IMR-90 (cell line): ENCODE data around the gene PNMA8B. TPM values are rescaled to one million over a fixed set of nuclear protein-coding genes. Genes with fewer than 3 reads are reported as not detected.

Experiments used
- ATAC-seq: fragments of 200-7000 bp; cut with Tn5 transposase; 2 replicates; pipeline ENCODE4 v1.9.1; 2020; ENCODE audit warnings: low read depth, mild to moderate bottlenecking, moderate library complexity
- BruUV-seq: library from RNA; stranded (reverse); fragments of 400-500 nt; replicated peaks from 2 replicates; lab custom pipeline; 2021; lab: Mats Ljungman, UMichigan
- CTCF ChIA-PET: fragments of 300-600 bp; formaldehyde crosslinking; extraction: SDS; loops from one replicate; lab custom pipeline; 2021; ENCODE audit warnings: antibody characterized with exemption; lab: Yijun Ruan, JAX
- POLR2A ChIA-PET: fragments of 300-600 bp; sonication (Branson Sonifier 250); formaldehyde crosslinking; loops from one replicate; lab custom pipeline; 2022; ENCODE audit warnings: antibody characterized with exemption; ENCODE audit not compliant: unreplicated experiment; lab: Charles Lee
- DNase-seq: peaks from one replicate; pipeline ENCODE4 v3.0.0; 2013
- H2AFZ ChIP-seq: replicated peaks from 2 replicates; pipeline ENCODE3; 2013; ENCODE audit warnings: low read length, mild to moderate bottlenecking; ENCODE audit not compliant: poor library complexity
- H2AK5ac ChIP-seq: 2 replicates; pipeline ENCODE4 v1.6.1; 2013; ENCODE audit warnings: low read depth, low read length, inconsistent platforms
- H2AK9ac ChIP-seq: replicated peaks from 2 replicates; pipeline ENCODE3; 2013; ENCODE audit warnings: mild to moderate bottlenecking, low read depth, low read length, moderate library complexity; ENCODE audit not compliant: poor library complexity
- H2BK120ac ChIP-seq: 2 replicates; pipeline ENCODE4 v1.6.1; 2013; ENCODE audit warnings: low read depth, low read length, inconsistent platforms
- H2BK15ac ChIP-seq: 3 replicates; pipeline ENCODE4 v1.6.1; 2013; ENCODE audit warnings: low read depth, low read length, inconsistent platforms
- H2BK20ac ChIP-seq: 2 replicates; pipeline ENCODE4 v1.6.1; 2013; ENCODE audit warnings: low read depth, mild to moderate bottlenecking, inconsistent platforms, low read length, moderate library complexity
- H2BK5ac ChIP-seq: 2 replicates; pipeline ENCODE4 v1.6.1; 2013; ENCODE audit warnings: mild to moderate bottlenecking, low read depth, low read length, inconsistent platforms; ENCODE audit not compliant: poor library complexity, severe bottlenecking
- H3K14ac ChIP-seq: replicated peaks from 2 replicates; pipeline ENCODE4 v1.6.1; 2013; ENCODE audit warnings: low read depth, low read length, inconsistent platforms
- H3K18ac ChIP-seq: 2 replicates; pipeline ENCODE4 v1.6.1; 2013; ENCODE audit warnings: low read depth, low read length, control low read depth
- H3K23ac ChIP-seq: 2 replicates; pipeline ENCODE4 v1.6.1; 2013; ENCODE audit warnings: low read depth, low read length, inconsistent platforms
- H3K27ac ChIP-seq: 2 replicates; pipeline ENCODE4 v1.5.1; 2013; ENCODE audit warnings: mild to moderate bottlenecking, control low read depth, low read length; ENCODE audit not compliant: insufficient read depth
- H3K27me3 ChIP-seq: 2 replicates; pipeline ENCODE4 v1.6.1; 2013; ENCODE audit warnings: low read length; ENCODE audit not compliant: control insufficient read depth, insufficient read depth
- H3K36me3 ChIP-seq: 2 replicates; pipeline ENCODE4 v1.6.1; 2013; ENCODE audit warnings: low read length, mixed read lengths; ENCODE audit not compliant: control insufficient read depth, insufficient read depth
- H3K4ac ChIP-seq: 2 replicates; pipeline ENCODE4 v1.6.1; 2013; ENCODE audit warnings: low read depth, low read length, inconsistent platforms
- H3K4me1 ChIP-seq: 2 replicates; pipeline ENCODE4 v1.6.1; 2013; ENCODE audit warnings: low read length, mixed read lengths; ENCODE audit not compliant: control insufficient read depth, insufficient read depth
- H3K4me2 ChIP-seq: 2 replicates; pipeline ENCODE4 v1.6.1; 2013; ENCODE audit warnings: low read depth, mild to moderate bottlenecking, control low read depth, low read length, moderate library complexity
- H3K4me3 ChIP-seq: 2 replicates; pipeline ENCODE4 v1.5.1; 2013; ENCODE audit warnings: low read depth, mild to moderate bottlenecking, control low read depth, low read length, moderate library complexity; ENCODE audit not compliant: insufficient read depth
- H3K56ac ChIP-seq: 2 replicates; pipeline ENCODE4 v1.6.1; 2013; ENCODE audit warnings: low read length, inconsistent platforms; ENCODE audit not compliant: insufficient read depth; ENCODE audit errors: extremely low read depth
- H3K79me1 ChIP-seq, 2 experiments: 2 replicates each; pipeline ENCODE4 v1.6.1; 2013; ENCODE audit warnings: low read length in 2 of 2, inconsistent platforms in 1 of 2, low read depth in 1 of 2
- H3K9ac ChIP-seq: 2 replicates; pipeline ENCODE4 v1.6.1; 2013; ENCODE audit warnings: low read depth, low read length, control low read depth
- H3K9me1 ChIP-seq: 2 replicates; pipeline ENCODE4 v1.6.1; 2013; ENCODE audit warnings: low read length, inconsistent platforms; ENCODE audit not compliant: insufficient read depth
- H3K9me3 ChIP-seq: 2 replicates; pipeline ENCODE4 v1.6.1; 2013; ENCODE audit warnings: low read length; ENCODE audit not compliant: control insufficient read depth, insufficient read depth
- H4K20me1 ChIP-seq: 2 replicates; pipeline ENCODE4 v1.6.1; 2013; ENCODE audit warnings: low read length, inconsistent platforms; ENCODE audit not compliant: insufficient read depth
- H4K5ac ChIP-seq: 2 replicates; pipeline ENCODE4 v1.6.1; 2013; ENCODE audit warnings: mild to moderate bottlenecking, low read depth, low read length, control low read depth
- H4K8ac ChIP-seq, 2 experiments: 2 replicates each; pipeline ENCODE4 v1.6.1; 2013; ENCODE audit warnings: low read depth in 2 of 2, low read length in 2 of 2, control low read depth in 1 of 2, inconsistent platforms in 1 of 2
- H4K91ac ChIP-seq: 2 replicates; pipeline ENCODE4 v1.6.1; 2013; ENCODE audit warnings: low read depth, low read length, inconsistent platforms; ENCODE audit not compliant: insufficient read depth
- BHLHE40 ChIP-seq: fragments of 150-350 bp; IDR thresholded peaks from 2 replicates; pipeline ENCODE4 v1.6.1; 2016; ENCODE audit warnings: mild to moderate bottlenecking, low read depth, low read length
- CEBPB ChIP-seq: IDR thresholded peaks from 2 replicates; pipeline ENCODE4 v1.6.1; 2012; ENCODE audit warnings: low read depth, low read length, improper control_type of control experiment
- FOS ChIP-seq: fragments of 150-350 bp; IDR thresholded peaks from 2 replicates; pipeline ENCODE4 v1.6.1; 2016; ENCODE audit warnings: low read depth, low read length
- MAFK ChIP-seq: IDR thresholded peaks from 2 replicates; pipeline ENCODE4 v1.6.1; 2012; ENCODE audit warnings: low read depth, low read length, improper control_type of control experiment
- MAZ ChIP-seq: IDR thresholded peaks from 2 replicates; pipeline ENCODE4 v1.6.1; 2012; ENCODE audit warnings: low read depth, mild to moderate bottlenecking, low read length, improper control_type of control experiment, moderate library complexity, borderline replicate concordance
- MXI1 ChIP-seq: IDR thresholded peaks from 2 replicates; pipeline ENCODE4 v1.6.1; 2012; ENCODE audit warnings: low read depth, mild to moderate bottlenecking, low read length, moderate library complexity, borderline replicate concordance
- NFE2L2 ChIP-seq: fragments of 150-350 bp; IDR thresholded peaks from 2 replicates; pipeline ENCODE4 v1.6.1; 2016; ENCODE audit warnings: low read depth, mild to moderate bottlenecking, low read length
- POLR2A ChIP-seq: IDR thresholded peaks from 2 replicates; pipeline ENCODE4 v1.6.1; 2012; ENCODE audit warnings: mild to moderate bottlenecking, low read depth, low read length
- RAD21 ChIP-seq: IDR thresholded peaks from 2 replicates; pipeline ENCODE4 v1.6.1; 2012; ENCODE audit warnings: low read length, improper control_type of control experiment
- RCOR1 ChIP-seq: IDR thresholded peaks from 2 replicates; pipeline ENCODE4 v1.6.1; 2012; ENCODE audit warnings: mild to moderate bottlenecking, low read length, improper control_type of control experiment; ENCODE audit not compliant: insufficient replicate concordance
- RFX5 ChIP-seq: IDR thresholded peaks from 2 replicates; pipeline ENCODE4 v1.8.0; 2012; ENCODE audit warnings: low read depth, mild to moderate bottlenecking, low read length, moderate library complexity
- WGBS, 2 experiments: methylation state at CpG; one replicate each; pipeline versions ENCODE4 v1.1.5 to v1.1.7; 2013; ENCODE audit warnings: missing lambda C conversion rate in 2 of 2; ENCODE audit not compliant: insufficient read length in 1 of 2; ENCODE audit errors: extremely low coverage in 2 of 2; 5-methylcytosine and 5-hydroxymethylcytosine counted together
- dilution Hi-C: fragments of 300-500 bp; cut with HindIII; formaldehyde crosslinking; loops from one replicate; pipeline ENCODE4 v1.14.3; 2018; ENCODE audit warnings: low sequenced_read_pairs; ENCODE audit not compliant: unreplicated experiment
- in situ Hi-C: fragments of 300-500 bp; cut with MboI; formaldehyde crosslinking; loops from 3 replicates; pipeline ENCODE4 v1.14.3; 2019; ENCODE audit warnings: low sequenced_read_pairs, inconsistent platforms, mixed read lengths
- intact Hi-C: fragments of 100-400 bp; cut with micrococcal nuclease; formaldehyde crosslinking; loops from 2 replicates; pipeline ENCODE4 v1.10.0; 2022
- polyA plus RNA-seq, 3 experiments: library from polyadenylated mRNA; depleted of rRNA; stranded (reverse); fragments of >200 nt; gene quantifications; 2 replicates each; pipeline ENCODE4 v1.2.3, GENCODE V29; 2012; ENCODE audit warnings: low replicate concordance in 1 of 3
- total RNA-seq: library from RNA; depleted of rRNA; stranded (reverse); fragments of >200 nt; gene quantifications from 2 replicates; pipeline ENCODE4 v1.2.3, GENCODE V29; 2012
- TF ChIP-seq, protein P1 (sequence below): fragments of 150-350 bp; IDR thresholded peaks from 2 replicates; pipeline ENCODE4 v1.6.1; 2017; ENCODE audit warnings: mild to moderate bottlenecking, antibody characterized with exemption, low read length, low read depth
- TF ChIP-seq, protein P2 (sequence below): conservative IDR thresholded peaks from 2 replicates; pipeline ENCODE4 v1.5.1; 2012; ENCODE audit warnings: mild to moderate bottlenecking, low read depth, low read length, improper control_type of control experiment
- TF ChIP-seq, protein P3 (sequence below): fragments of 150-350 bp; IDR thresholded peaks from 2 replicates; pipeline ENCODE4 v1.6.1; 2016; ENCODE audit warnings: low read depth, mild to moderate bottlenecking, low read length, moderate library complexity, borderline replicate concordance

PNMA8B gene
- total and polyA plus RNA-seq, 2 of the 4 experiments (the other 2 are of a cell fraction) = 0.12 to 0.18 TPM

DNA sequence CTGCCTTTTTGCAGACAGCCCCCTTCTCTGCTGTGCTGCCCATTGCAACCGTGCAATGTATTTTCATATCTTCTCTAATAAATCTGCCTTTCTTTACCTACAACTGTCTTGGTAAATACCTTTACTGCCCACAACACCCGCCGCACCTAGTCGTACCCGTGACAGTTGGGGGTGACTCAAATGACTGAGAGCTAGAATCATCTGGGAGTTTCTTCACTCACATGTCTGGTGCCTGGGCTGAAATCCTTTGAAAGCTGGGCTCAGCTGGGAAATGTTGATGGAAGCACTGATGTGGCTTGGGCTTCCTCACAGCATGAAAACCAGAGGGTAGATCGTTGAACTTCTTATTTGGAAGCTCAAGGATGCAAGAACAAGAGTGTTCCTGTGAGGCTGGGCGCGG lies 21.5 kb downstream of the PNMA8B start:
- Histone ChIP-seq H3K79me1 (no peaks in the 10 kb centered on the region), H3K14ac (no peak overlapping the region), H3K9ac (no peak overlapping the region), H3K4me3 (no peak overlapping the region), H3K4me1 (peaks cover 7% of the 10 kb centered on the region; the same call in 1 of the 2 replicates), H3K4me2 (no peak overlapping the region), H3K56ac (no peak overlapping the region), H2BK20ac (no peak overlapping the region), H4K8ac (no peak overlapping the region), H2BK15ac (no peak overlapping the region), H3K9me3 (no peaks in the 10 kb centered on the region), H3K36me3 (no peaks in the 10 kb centered on the region), H3K27me3 (no peaks in the 10 kb centered on the region), H3K27ac (no peak overlapping the region), H2AK5ac (no peak overlapping the region), H2BK5ac (no peak overlapping the region), H4K20me1 (no peaks in the 10 kb centered on the region), H4K91ac (no peak overlapping the region), H3K4ac (no peak overlapping the region), H2AFZ (no peak overlapping the region), H3K18ac (no peak overlapping the region), H2AK9ac (no peak overlapping the region), H2BK120ac (no peak overlapping the region), H4K5ac (no peak overlapping the region), H3K9me1 (peaks cover 13% of the 10 kb centered on the region), H3K23ac (no peak overlapping the region; the same call in 1 of the 2 replicates)
- no peak for ATAC-seq
- dilution Hi-C loops (no loop called here), in situ Hi-C loops (no loop called here), intact Hi-C loops (no loop called here)
- TF ChIP-seq RFX5 = no peak
- no peak for TF ChIP-seq RAD21
- no peak for TF ChIP-seq BHLHE40
- no peak for TF ChIP-seq NFE2L2
- no peak for TF ChIP-seq MAFK
- TF ChIP-seq RCOR1 = no peak
- TF ChIP-seq, protein P1, sequence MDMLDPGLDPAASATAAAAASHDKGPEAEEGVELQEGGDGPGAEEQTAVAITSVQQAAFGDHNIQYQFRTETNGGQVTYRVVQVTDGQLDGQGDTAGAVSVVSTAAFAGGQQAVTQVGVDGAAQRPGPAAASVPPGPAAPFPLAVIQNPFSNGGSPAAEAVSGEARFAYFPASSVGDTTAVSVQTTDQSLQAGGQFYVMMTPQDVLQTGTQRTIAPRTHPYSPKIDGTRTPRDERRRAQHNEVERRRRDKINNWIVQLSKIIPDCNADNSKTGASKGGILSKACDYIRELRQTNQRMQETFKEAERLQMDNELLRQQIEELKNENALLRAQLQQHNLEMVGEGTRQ = no peak
- TF ChIP-seq MXI1 = no peak
- TF ChIP-seq, protein P2, sequence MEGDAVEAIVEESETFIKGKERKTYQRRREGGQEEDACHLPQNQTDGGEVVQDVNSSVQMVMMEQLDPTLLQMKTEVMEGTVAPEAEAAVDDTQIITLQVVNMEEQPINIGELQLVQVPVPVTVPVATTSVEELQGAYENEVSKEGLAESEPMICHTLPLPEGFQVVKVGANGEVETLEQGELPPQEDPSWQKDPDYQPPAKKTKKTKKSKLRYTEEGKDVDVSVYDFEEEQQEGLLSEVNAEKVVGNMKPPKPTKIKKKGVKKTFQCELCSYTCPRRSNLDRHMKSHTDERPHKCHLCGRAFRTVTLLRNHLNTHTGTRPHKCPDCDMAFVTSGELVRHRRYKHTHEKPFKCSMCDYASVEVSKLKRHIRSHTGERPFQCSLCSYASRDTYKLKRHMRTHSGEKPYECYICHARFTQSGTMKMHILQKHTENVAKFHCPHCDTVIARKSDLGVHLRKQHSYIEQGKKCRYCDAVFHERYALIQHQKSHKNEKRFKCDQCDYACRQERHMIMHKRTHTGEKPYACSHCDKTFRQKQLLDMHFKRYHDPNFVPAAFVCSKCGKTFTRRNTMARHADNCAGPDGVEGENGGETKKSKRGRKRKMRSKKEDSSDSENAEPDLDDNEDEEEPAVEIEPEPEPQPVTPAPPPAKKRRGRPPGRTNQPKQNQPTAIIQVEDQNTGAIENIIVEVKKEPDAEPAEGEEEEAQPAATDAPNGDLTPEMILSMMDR = no peak
- TF ChIP-seq MAZ = no peak
- no peak for TF ChIP-seq CEBPB
- TF ChIP-seq, protein P3, sequence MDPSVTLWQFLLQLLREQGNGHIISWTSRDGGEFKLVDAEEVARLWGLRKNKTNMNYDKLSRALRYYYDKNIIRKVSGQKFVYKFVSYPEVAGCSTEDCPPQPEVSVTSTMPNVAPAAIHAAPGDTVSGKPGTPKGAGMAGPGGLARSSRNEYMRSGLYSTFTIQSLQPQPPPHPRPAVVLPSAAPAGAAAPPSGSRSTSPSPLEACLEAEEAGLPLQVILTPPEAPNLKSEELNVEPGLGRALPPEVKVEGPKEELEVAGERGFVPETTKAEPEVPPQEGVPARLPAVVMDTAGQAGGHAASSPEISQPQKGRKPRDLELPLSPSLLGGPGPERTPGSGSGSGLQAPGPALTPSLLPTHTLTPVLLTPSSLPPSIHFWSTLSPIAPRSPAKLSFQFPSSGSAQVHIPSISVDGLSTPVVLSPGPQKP = no peak
- TF ChIP-seq FOS = no peak
- TF ChIP-seq POLR2A = no peak
- DNase-seq = no peak
- no TSS peak for BruUV-seq
- ChIA-PET CTCF (interaction anchor here (0.9 to 1.0 kb wide), 2 partner anchors 9 to 79 kb away, joined by 3 read pairs; no protein-coding TSS in a partner anchor), POLR2A (no interaction called here)
- no CpG with 5 or more reads among the region's 8 CpGs for WGBS, 2 experiments
